HEK293 (cell line): ENCODE data around the gene SPIRE1.

Source experiments
- CTCF ChIA-PET: fragments of 350-600 bp; formaldehyde crosslinking; extraction: SDS; loops from one replicate; lab custom pipeline; 2021; ENCODE audit warnings: antibody characterized with exemption; lab: Yijun Ruan, JAX
- POLR2A ChIA-PET: fragments of 300-600 bp; formaldehyde crosslinking; extraction: SDS; loops from one replicate; lab custom pipeline; 2020; ENCODE audit warnings: antibody characterized with exemption, inconsistent platforms; lab: Yijun Ruan, JAX
- H3K27ac ChIP-seq: fragments of 200-500 bp; sonication (Bioruptor generic); 2 replicates; pipeline ENCODE4 v1.5.1; 2014; ENCODE audit warnings: low read depth, low read length, control low read depth, inconsistent platforms; ENCODE audit errors: extremely low read depth
- H3K36me3 ChIP-seq, 2 experiments: fragments of 200-500 bp in 1 of 2; sonication (Bioruptor generic) in 1 of 2; 1 replicate in 1 of 2; 2 replicates in 1 of 2; pipeline ENCODE4 v1.5.1; 2014 to 2017; ENCODE audit warnings: inconsistent platforms in 2 of 2, low read length in 2 of 2; ENCODE audit not compliant: control insufficient read depth in 2 of 2, insufficient read depth in 1 of 2
- H3K4me1 ChIP-seq: fragments of 200-500 bp; sonication (Bioruptor generic); 2 replicates; pipeline ENCODE4 v1.5.1; 2014; ENCODE audit warnings: mild to moderate bottlenecking, low read length, inconsistent platforms; ENCODE audit not compliant: control insufficient read depth, insufficient read depth
- H3K4me3 ChIP-seq: 2 replicates; pipeline ENCODE4 v1.5.1; 2011; ENCODE audit warnings: low read depth, mild to moderate bottlenecking, control low read depth, low read length, moderate library complexity
- H3K9me3 ChIP-seq: fragments of 200-500 bp; sonication (Bioruptor generic); 2 replicates; pipeline ENCODE4 v1.5.1; 2014; ENCODE audit warnings: low read depth, low read length, inconsistent platforms; ENCODE audit not compliant: control insufficient read depth, insufficient read depth
- ATF2 ChIP-seq: fragments of 450-650 bp; formaldehyde crosslinking; IDR thresholded peaks from 2 replicates; pipeline ENCODE4 v1.5.1; 2016; ENCODE audit warnings: missing biosample characterization, missing genetic modification characterization, low read depth
- BCL11A ChIP-seq: fragments of 450-650 bp; formaldehyde crosslinking; IDR thresholded peaks from 2 replicates; pipeline ENCODE4 v1.5.1; 2016; ENCODE audit warnings: low read depth, missing biosample characterization, missing genetic modification characterization
- KLF8 ChIP-seq: fragments of 450-650 bp; formaldehyde crosslinking; IDR thresholded peaks from 2 replicates; pipeline ENCODE4 v1.5.1; 2016; ENCODE audit warnings: missing biosample characterization, missing genetic modification characterization
- REST ChIP-seq: fragments of 450-650 bp; formaldehyde crosslinking; IDR thresholded peaks from 2 replicates; pipeline ENCODE4 v1.5.1; 2016; ENCODE audit warnings: missing biosample characterization, missing genetic modification characterization
- SCRT2 ChIP-seq: fragments of 450-650 bp; formaldehyde crosslinking; IDR thresholded peaks from 2 replicates; pipeline ENCODE4 v1.5.1; 2016; ENCODE audit warnings: missing biosample characterization, missing genetic modification characterization
- SP7 ChIP-seq: fragments of 450-650 bp; formaldehyde crosslinking; IDR thresholded peaks from 2 replicates; pipeline ENCODE4 v1.5.1; 2016; ENCODE audit warnings: missing biosample characterization, missing genetic modification characterization
- ZBTB11 ChIP-seq: fragments of 450-650 bp; formaldehyde crosslinking; conservative IDR thresholded peaks from 2 replicates; pipeline ENCODE4 v1.5.1; 2016; ENCODE audit warnings: low read depth, missing biosample characterization, missing genetic modification characterization
- ZBTB7A ChIP-seq: fragments of 450-650 bp; formaldehyde crosslinking; IDR thresholded peaks from 2 replicates; pipeline ENCODE4 v1.5.1; 2016; ENCODE audit warnings: low read depth, missing biosample characterization, missing genetic modification characterization
- ZFP37 ChIP-seq: fragments of 450-650 bp; formaldehyde crosslinking; IDR thresholded peaks from 2 replicates; pipeline ENCODE4 v1.5.1; 2016; ENCODE audit warnings: missing biosample characterization, missing genetic modification characterization
- ZNF10 ChIP-seq: fragments of 450-650 bp; formaldehyde crosslinking; IDR thresholded peaks from 2 replicates; pipeline ENCODE4 v1.5.1; 2017; ENCODE audit warnings: missing biosample characterization, missing genetic modification characterization
- ZNF19 ChIP-seq: fragments of 450-650 bp; formaldehyde crosslinking; IDR thresholded peaks from 2 replicates; pipeline ENCODE4; 2016; ENCODE audit warnings: missing biosample characterization, missing genetic modification characterization, low read depth
- ZNF24 ChIP-seq: fragments of 450-650 bp; formaldehyde crosslinking; IDR thresholded peaks from 2 replicates; pipeline ENCODE4 v1.5.1; 2016; ENCODE audit warnings: missing biosample characterization, missing genetic modification characterization
- ZNF302 ChIP-seq: fragments of 450-650 bp; formaldehyde crosslinking; IDR thresholded peaks from 2 replicates; pipeline ENCODE4 v1.5.1; 2016; ENCODE audit warnings: missing biosample characterization, missing genetic modification characterization, low read depth
- ZNF335 ChIP-seq: fragments of 450-650 bp; formaldehyde crosslinking; conservative IDR thresholded peaks from 2 replicates; pipeline ENCODE4 v1.5.1; 2016; ENCODE audit warnings: missing biosample characterization, missing genetic modification characterization
- ZNF350 ChIP-seq: fragments of 450-650 bp; formaldehyde crosslinking; IDR thresholded peaks from 2 replicates; pipeline ENCODE4 v1.5.0; 2017; ENCODE audit warnings: missing biosample characterization, mild to moderate bottlenecking, missing genetic modification characterization
- ZNF518A ChIP-seq: fragments of 450-650 bp; formaldehyde crosslinking; conservative IDR thresholded peaks from 2 replicates; pipeline ENCODE4 v1.5.1; 2016; ENCODE audit warnings: low read depth, missing biosample characterization, missing genetic modification characterization
- ZNF571 ChIP-seq: fragments of 450-650 bp; formaldehyde crosslinking; IDR thresholded peaks from 2 replicates; pipeline ENCODE4 v1.5.0; 2017; ENCODE audit warnings: missing biosample characterization, missing genetic modification characterization
- ZNF830 ChIP-seq: fragments of 450-650 bp; IDR thresholded peaks from 2 replicates; pipeline ENCODE4 v1.5.0; 2018; ENCODE audit warnings: missing biosample characterization, missing genetic modification characterization, low read depth, mild to moderate bottlenecking, moderate library complexity
- ZSCAN5A ChIP-seq: fragments of 450-650 bp; formaldehyde crosslinking; IDR thresholded peaks from 2 replicates; pipeline ENCODE4 v1.5.1; 2016; ENCODE audit warnings: missing biosample characterization, missing genetic modification characterization
- ZXDB ChIP-seq: fragments of 450-650 bp; formaldehyde crosslinking; IDR thresholded peaks from 2 replicates; pipeline ENCODE4 v1.5.1; 2016; ENCODE audit warnings: missing biosample characterization, missing genetic modification characterization

SPIRE1 gene

GRCh38 chr18:12702221-12703095, 44.6 kb upstream of the SPIRE1 start, which contains the start of the genes CEP76 and PSMG2 (continued):
- TF ChIP-seq ZBTB11 (peak; percentile 60), ZNF350 (tag by site-specific recombination) (no peak), ZSCAN5A (tag by site-specific recombination) (no peak), KLF8 (tag by site-specific recombination) (peak; percentile 73; the same call in 1 of the 2 replicates), REST (tag by site-specific recombination) (no peak; the same call in 1 of the 2 replicates), ZNF19 (tag by site-specific recombination) (no peak), ZFP37 (tag by site-specific recombination) (peak; percentile 94)

GRCh38 chr18:12701161-12701560, 43.3 kb upstream of the SPIRE1 start:
- no peak overlapping the region for H3K27ac ChIP-seq
- no peaks in the 10 kb centered on the region for H3K9me3 ChIP-seq
- peak overlapping the region; percentile 87; the same call in 1 of the 2 replicates for H3K4me3 ChIP-seq
- POLR2A ChIA-PET: interaction anchor here (1.0 to 3.8 kb wide), 5 partner anchors 182 to 324 kb away, joined by 3 to 19 read pairs (median 7); partner anchors contain the start of genes AFG3L2, CEP192 and PTPN2
- CTCF ChIA-PET: interaction anchor here (0.8 to 3.2 kb wide), 4 partner anchors 24 to 311 kb away, joined by 5 to 12 read pairs (median 6); no protein-coding TSS in a partner anchor
- H3K36me3 ChIP-seq: peaks cover 34 to 37% of the 10 kb centered on the region in 2 experiments
- TF ChIP-seq SP7 (tag by site-specific recombination): no peak
- no peak for TF ChIP-seq SCRT2 (tag by site-specific recombination)
- no peak for TF ChIP-seq ZNF24 (tag by site-specific recombination)
- no peak for TF ChIP-seq BCL11A
- TF ChIP-seq ZNF518A (tag by site-specific recombination): no peak
- TF ChIP-seq ZNF302 (tag by site-specific recombination): no peak
- no peak for TF ChIP-seq ZBTB7A
- no peak for TF ChIP-seq ZNF10
- no peak for TF ChIP-seq ZXDB (tag by site-specific recombination)
- TF ChIP-seq ZNF335 (tag by site-specific recombination): no peak
- no peak for TF ChIP-seq ZNF571 (tag by site-specific recombination)
- TF ChIP-seq ZNF830 (tag by site-specific recombination): no peak
- no peak for TF ChIP-seq ATF2 (tag by site-specific recombination)
- peaks cover 6% of the 10 kb centered on the region; the same call in 1 of the 2 replicates for H3K4me1 ChIP-seq
